Measurements from ENCODE around the gene CCDC157.
"Not testable (repeated sequence)": the region's sequence is repeated elsewhere in the genome, so short reads cannot be mapped to it uniquely, and the experiment has no call there.

The CCDC157 gene

DNA sequence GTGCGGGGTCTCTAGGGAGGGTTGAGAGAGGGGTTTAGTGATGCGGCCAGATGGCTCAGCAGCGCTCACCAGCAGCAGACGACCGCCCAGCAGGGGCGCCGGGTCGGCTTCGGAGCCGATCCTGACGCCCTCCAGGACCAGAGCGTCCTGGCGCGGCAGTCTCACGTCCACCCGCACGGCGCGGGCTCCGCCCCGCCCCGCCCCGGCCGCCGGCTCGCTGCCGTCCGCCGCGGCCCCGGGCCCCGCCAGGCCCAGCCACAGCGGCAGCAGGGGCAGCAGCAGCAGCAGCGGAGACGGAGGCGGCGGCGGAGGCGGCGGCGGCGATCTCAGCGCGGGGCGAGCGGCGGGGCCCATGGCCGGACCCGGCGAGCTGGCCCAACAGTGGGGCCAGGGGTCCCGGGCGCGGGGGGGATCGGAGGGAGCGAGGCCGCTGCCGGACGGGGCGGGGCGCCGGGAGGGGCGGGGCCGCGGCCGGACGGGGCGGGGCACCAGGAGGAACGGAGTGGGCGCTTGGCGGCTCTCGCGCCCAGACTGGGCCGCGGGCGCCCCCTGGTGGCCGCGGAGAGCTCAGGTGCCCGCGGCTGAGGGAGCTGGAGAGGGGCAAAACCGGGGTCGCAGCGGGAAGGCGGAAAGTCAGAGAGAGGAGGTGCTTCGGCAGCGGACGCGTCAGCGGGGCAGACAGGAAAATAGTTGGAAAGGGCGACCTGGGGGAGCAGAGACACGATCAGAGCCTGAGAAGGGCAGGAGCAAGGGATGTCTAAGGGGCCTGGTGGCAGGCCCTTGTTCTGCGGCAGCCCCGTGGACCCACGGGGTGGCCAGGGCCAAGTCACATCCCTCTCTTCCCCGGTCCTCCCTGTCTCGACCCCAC, 30.4 kb downstream of the CCDC157 start, which contains the start of gene RNF215:
RNF215 (minus strand) TSS at position 452 of the 868 bp plus-strand sequence; CDS start at position 354, 98 bp downstream.
- peak; percentile 73 to 75 for DNase-seq (ENCODE audit: low read depth in 1 of 2, low spot score in 1 of 2)

DNA sequence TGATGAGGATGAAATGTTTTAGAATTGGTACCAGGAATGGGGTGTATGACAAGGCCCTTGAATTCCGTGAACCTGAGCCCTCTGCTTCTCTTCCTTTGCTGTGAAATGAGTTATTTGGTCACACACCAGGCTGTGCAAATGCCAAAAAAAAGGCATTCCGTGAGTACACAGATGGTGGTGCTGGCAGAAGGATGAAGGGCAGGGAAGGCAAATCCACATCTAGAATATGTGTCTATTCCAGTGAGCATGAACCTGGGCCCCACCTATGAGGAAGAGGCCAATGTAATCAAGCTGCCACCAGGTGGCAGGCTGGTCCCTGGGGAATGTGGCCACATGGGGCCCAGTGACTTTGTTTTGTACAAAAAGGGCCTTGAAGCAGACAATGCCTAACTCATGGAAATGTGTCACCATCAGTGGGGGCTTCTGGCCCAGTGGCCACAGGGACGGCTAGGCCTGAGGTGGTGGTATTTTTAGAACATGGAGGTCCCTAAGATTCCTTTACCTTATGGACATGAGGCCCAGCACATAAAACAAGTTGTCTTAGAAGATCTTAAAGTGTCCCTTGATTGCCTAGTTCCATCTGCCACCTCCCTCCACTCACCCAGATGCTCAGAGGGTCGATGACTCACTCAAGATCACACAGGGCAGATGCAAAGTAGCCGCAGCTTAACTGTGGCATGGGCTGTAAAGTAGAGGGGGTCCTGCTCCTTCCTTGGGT, 34.3 kb downstream of the CCDC157 start:
- DNase-seq (ENCODE audit: low read depth in 1 of 2, low spot score in 1 of 2), result peak; percentile 57 to 71

DNA sequence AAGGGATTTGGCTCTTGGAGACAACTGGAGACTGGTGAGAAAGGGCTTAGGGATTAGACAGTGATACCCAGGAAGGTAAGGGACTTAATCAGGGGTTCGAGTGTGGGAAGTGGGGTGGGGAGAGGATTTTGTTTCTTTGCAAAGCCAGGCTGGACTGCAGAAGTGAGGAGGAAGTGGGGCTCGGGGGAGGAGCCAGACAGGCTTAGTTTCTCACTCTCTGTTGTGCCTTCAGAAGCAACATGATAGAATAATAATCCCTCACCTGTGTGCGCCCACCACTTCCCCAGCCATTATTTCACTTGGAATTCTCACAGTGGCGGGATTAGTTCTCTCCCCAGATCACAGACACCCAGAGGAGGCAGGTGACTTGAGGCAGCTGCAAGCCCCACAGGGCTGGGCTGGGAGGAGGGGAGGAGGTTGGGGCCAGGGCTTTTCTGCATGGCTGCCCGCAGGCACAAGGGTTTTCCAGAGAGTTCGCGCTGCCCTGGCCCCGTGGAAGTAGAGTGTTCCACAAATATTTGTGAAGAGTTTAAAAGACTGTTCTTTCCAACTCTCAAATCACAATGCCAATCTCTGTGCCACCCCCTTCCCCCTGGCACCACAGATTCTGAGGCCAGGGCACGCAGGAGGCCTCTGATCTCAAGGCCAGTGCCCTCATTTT, 36.0 kb downstream of the CCDC157 start:
- DNase-seq (ENCODE audit: low read depth in 1 of 2, low spot score in 1 of 2), result no peak

GRCh38 chr22:30393322-30393680, 36.5 kb downstream of the CCDC157 start:
- no peak for DNase-seq (ENCODE audit: low read depth in 1 of 2, low spot score in 1 of 2)

DNA sequence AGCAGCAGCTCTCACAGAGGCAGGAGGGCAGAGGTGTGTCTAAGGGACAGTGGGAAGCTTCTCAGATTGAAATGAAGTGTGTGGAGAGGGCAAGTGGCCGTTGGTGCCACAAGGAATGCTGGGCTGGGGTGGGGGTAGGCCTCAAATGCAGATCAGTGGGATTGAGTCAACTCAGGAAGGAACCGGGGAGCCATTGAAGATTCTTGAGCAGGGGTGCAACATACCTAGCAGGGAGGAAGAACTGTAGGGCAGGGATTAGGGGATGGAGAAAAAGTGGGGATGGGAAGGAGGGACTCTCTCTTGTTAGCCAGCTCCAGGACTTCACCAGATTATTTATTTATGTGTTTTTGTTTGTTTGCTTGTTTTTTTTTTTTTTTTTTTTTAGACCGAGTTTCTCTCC, 37.1 kb downstream of the CCDC157 start:
- DNase-seq (ENCODE audit: low read depth in 1 of 2, low spot score in 1 of 2), result no peak

DNA sequence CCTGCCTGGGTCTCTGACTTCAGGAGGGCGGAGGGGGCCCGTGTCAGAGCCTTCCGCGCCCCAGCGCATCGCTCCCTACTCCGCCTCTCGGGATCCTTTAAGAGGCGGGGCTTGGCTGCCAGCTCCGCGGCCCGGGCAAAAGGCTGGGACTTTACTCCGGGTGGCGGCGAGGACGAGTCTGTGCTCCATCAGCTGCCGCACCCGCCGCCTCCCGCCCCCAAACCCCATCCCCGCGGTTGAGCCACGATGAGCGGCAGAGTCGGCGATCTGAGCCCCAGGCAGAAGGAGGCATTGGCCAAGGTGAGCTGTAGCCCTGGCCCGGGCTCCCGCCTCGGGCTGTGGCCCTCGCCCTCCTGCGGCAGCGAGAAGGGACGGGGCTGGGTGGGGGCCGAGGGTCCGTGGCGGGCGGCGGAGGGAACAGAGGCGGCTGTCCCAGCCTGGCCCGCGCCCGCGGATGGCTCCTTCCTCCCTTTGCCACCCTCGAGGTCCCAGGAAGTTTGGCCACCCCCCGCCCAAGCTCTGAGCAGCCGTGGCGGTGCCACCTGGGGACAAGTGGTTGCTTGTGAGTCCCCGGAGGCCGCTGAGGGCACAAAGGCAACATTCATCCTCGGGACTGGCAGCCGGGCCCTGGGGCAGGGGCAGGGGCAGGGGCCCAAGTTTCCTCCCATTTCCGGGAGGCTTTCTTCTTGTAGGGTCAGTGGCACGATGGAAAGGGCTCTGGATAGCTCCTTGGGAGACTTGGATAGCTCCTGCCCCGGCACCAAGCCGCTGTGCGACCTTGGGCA, 40.3 kb downstream of the CCDC157 start, which contains the start of gene SEC14L2:
SEC14L2 (plus strand) TSS at position 148 of the 785 bp plus-strand sequence; CDS start at position 247, 99 bp downstream.
- DNase-seq (ENCODE audit: low read depth in 1 of 2, low spot score in 1 of 2), result peak; percentile 27 to 55

- no peak for DNase-seq (ENCODE audit: low read depth in 1 of 2, low spot score in 1 of 2)
Observed at GRCh38 chr22:30397656-30398635, 41.1 kb downstream of the CCDC157 start.

DNA sequence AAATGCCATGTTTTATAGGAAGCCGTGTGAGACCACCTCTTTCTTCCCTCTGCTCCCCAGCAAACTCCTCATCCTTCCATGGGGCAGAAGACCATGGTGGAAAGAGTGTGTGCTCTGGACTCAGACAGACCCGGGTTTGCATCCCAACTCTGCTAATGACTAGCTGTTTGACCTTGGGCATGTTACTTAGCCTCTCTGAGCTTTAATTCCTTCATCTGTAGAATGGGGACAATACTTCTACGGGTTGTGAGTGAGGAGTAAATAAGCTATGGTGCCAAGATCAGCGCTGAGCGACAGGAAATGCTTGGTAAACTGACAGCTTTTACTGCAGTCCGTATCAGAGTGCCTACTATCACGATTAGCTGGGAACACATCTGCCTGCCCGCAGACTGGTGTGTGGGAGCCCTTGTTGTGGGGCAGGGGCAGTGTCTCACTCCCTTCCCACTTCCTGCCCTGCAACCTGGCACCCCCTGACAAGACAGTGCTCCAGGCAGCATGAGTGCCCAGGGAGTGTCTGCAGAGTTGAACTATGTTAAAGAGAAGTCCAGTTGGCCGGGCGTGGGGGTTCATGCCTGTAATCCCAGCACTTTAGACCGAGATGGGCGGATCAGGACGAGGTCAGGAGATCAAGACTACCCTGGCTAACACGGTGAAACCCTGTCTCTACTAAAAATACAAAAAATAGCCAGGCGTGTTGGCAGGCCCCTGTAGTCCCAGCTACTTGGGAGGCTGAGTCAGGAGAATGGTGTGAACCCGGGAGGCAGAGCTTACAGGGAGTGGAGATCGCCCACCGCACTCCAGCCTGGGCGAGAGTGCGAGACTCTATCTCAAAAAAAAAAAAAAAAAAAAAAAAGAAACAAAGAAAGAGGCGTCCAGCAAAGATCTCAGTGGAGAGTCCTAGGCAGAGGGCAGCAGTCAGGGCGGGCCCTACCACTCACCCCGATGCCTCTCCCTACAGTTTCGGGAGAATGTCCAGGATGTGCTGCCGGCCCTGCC, 42.2 kb downstream of the CCDC157 start:
- no peak for DNase-seq (ENCODE audit: low read depth in 1 of 2, low spot score in 1 of 2)

- DNase-seq (ENCODE audit: low read depth in 1 of 2, low spot score in 1 of 2), result no peak
Observed at GRCh38 chr22:30399718-30400117, 42.9 kb downstream of the CCDC157 start.

- no peak for DNase-seq (ENCODE audit: low read depth in 1 of 2, low spot score in 1 of 2)
Observed at GRCh38 chr22:30400159-30400558, 43.4 kb downstream of the CCDC157 start.

GRCh38 chr22:30401024-30401423, 44.2 kb downstream of the CCDC157 start:
- DNase-seq (ENCODE audit: low read depth in 1 of 2, low spot score in 1 of 2), result not testable (repeated sequence)

DNA sequence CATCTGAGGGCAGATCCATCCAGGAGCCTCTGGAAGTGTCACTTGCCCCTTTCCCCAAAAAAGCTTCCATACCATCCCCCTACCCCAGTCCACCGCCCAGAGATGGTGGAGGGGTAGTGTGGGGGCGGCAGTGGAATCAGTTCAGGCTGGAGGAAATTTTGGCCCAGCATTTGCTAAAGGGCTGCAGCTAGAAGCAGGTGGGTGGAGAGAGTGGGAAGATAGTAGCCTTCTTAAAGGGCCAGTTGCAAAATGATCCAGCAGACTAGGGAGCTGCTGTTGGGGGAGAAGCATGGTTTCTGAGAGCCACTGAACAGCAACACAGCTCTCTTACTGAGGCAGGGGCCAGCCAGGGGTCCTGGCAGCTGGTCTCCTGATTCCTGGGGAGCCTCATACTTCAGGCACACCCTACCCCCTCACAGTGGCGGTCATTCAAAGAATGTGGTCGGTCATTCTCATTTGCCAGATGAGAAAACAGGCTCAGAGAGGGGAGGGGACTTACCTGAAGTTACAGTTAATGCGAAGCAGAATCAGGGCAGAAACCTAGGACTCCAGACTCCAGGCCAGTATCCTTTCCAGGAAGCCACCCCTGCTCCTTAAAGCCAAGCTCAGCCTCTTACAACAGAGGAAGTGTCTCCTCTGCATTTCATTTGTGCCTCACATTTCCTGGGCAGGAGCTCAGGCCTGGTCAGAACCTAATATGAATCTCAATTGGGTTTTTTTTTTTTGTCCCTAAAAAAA, 45.4 kb downstream of the CCDC157 start:
- DNase-seq (ENCODE audit: low read depth in 1 of 2, low spot score in 1 of 2), result no peak

DNA sequence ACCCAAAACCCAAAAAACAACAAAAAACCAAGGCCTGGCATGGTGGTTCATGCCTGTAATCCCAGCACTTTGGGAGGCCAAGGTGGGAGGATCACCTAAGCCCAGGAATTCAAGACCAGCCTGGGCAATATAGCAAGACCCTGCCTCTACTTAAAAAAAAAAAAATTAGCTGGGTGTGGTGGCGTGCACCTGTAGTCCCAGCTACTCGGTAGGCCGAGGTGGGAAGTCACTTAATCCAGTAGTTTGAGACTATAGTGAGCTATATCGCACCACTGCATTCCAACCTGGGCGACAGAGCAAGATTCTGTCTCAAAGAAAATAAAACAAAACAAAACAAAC, 45.9 kb downstream of the CCDC157 start:
- not testable (repeated sequence) for DNase-seq (ENCODE audit: low read depth in 1 of 2, low spot score in 1 of 2)

- no peak for DNase-seq (ENCODE audit: low read depth in 1 of 2, low spot score in 1 of 2)
Observed at GRCh38 chr22:30404307-30404706, 47.5 kb downstream of the CCDC157 start.

- DNase-seq (ENCODE audit: low read depth in 1 of 2, low spot score in 1 of 2), result no peak
Observed at GRCh38 chr22:30405731-30406130, 48.9 kb downstream of the CCDC157 start.

DNA sequence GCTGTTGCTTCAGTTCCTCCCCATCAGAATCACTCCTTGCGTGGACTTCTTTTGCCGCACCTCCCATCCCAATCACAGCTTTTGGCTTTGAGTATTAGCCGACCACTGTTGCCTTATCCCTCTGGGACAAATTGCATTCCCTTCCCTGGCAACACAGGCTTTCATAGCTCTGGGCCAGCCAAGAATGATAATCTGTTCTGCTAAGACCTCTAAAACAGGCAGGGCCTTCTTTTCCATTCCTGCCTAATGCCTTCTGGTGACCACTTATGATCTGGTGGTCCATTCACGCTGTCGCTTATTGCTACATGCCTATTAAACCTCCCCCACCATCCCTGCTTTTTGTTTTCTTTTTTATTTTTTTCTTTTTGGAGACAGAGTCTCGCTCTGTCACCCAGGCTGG, 49.6 kb downstream of the CCDC157 start:
- no peak for DNase-seq (ENCODE audit: low read depth in 1 of 2, low spot score in 1 of 2)

GRCh38 chr22:30408388-30409102, 51.7 kb downstream of the CCDC157 start:
- no peak for DNase-seq (ENCODE audit: low read depth in 1 of 2, low spot score in 1 of 2)
